ENCODE data around the gene KLF4.

- TF ChIP-seq CTCF (IDR thresholded peaks at IDR 0.05) (no peak), POLR2A (IDR thresholded peaks at IDR 0.05) (no peak)
Measured at GRCh38 chr9:107437716-107438115, 51.9 kb downstream of the KLF4 start.
